Measurements from ENCODE around the gene CPT1C. TPM values are rescaled to one million over a fixed set of nuclear protein-coding genes. Genes with fewer than 3 reads are reported as not detected.

The CPT1C gene
- total and polyA plus RNA-seq, 2 of the 8 experiments (the other 6 are each of a cell fraction or from before 2014, with no cell fraction given), result 79.6 to 91.8 TPM

DNA sequence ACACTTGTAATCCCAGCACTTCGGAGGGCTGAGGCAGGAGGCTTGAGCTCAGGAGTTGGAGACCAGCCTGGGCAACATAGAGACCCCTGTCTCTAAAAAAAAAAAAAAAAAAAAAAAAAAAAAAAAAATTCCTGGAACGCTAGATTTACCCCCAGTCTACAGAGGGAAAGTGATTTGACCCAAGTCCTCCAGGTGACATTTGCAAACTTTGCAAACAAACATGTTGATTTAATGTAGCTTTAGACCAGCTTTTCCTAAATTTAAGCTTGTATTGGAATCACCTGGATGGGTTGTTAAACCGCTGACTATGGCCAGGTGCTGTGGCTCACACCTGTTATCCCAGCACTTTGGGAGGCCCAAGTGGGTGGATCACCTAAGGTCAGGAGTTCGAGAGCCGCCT, 8.4 kb downstream of the CPT1C start:
- no peak overlapping the region for H3K56ac ChIP-seq (replicated peaks; ENCODE audit: insufficient read length, low read depth, low read length)
- H3K9me3 ChIP-seq (ENCODE audit: insufficient read depth in 2 of 2, low read depth in 1 of 2, low read length in 1 of 2), result no peaks in the 10 kb centered on the region
- no peak overlapping the region for H2BK5ac ChIP-seq (ENCODE audit: low read depth, low read length)
- no peak for TF ChIP-seq SP2 (IDR thresholded peaks at IDR 0.05; ENCODE audit: low read length)
- TF ChIP-seq CTBP2 (IDR thresholded peaks at IDR 0.05; ENCODE audit: borderline replicate concordance, insufficient read depth, insufficient read length, low read length), result no peak
- no peak for TF ChIP-seq SRF (IDR thresholded peaks at IDR 0.05; ENCODE audit: low read depth, low read length)
- no peak for TF ChIP-seq CHD1 (IDR thresholded peaks at IDR 0.05; ENCODE audit: low read depth, low read length)
- no peak overlapping the region for H3K18ac ChIP-seq (ENCODE audit: extremely low read depth, low read length)
- H3K23me2 ChIP-seq (ENCODE audit: low read depth, low read length), result no peaks in the 10 kb centered on the region
- WGBS, 2 experiments (ENCODE audit: extremely low coverage in 1 of 2, insufficient coverage in 1 of 2, insufficient read length in 1 of 2, insufficient replicate concordance in 2 of 2, low coverage in 1 of 2, low lambda C conversion rate in 2 of 2, missing lambda C conversion rate in 1 of 2), result 88% methylated on average over 5 of the region's 5 CpGs; no CpG with 5 or more reads in 1 of the 2 experiments
- H3K23ac ChIP-seq (ENCODE audit: insufficient read length), result no peak overlapping the region
- no peak overlapping the region for H3K4me2 ChIP-seq (ENCODE audit: insufficient read depth in 1 of 2, low read depth in 2 of 2, low read length in 2 of 2)
- no peak overlapping the region for H3K9ac ChIP-seq (replicated peaks in 1 of 4; ENCODE audit: extremely low read depth in 1 of 4, low read depth in 3 of 4, low read length in 3 of 4)
- no peak overlapping the region for H2AK5ac ChIP-seq (ENCODE audit: low read depth, low read length)
- H4K20me1 ChIP-seq (replicated peaks in 1 of 2; ENCODE audit: control insufficient read depth in 1 of 2, insufficient read depth in 2 of 2, low read length in 2 of 2), result peaks cover 0 to 1% of the 10 kb centered on the region in 2 experiments
- H3K79me2 ChIP-seq (ENCODE audit: control insufficient read depth in 1 of 2, insufficient read depth in 2 of 2, low read length in 2 of 2), result no peaks in the 10 kb centered on the region
- ChIA-PET POLR2A (ENCODE audit: partially characterized antibody) (interaction anchor here (0.9 to 3.9 kb wide), 8 partner anchors 8 to 106 kb away, joined by 3 to 14 read pairs (median 4); partner anchors contain the start of genes ADM5 and CPT1C), CTCF (ENCODE audit: partially characterized antibody) (interaction anchor here (1.2 to 1.9 kb wide), 2 partner anchors 9 to 11 kb away, joined by 3 to 4 read pairs; no protein-coding TSS in a partner anchor)
- peaks cover 6 to 18% (median 13%) of the 10 kb centered on the region in 4 experiments for H3K36me3 ChIP-seq (ENCODE audit: control insufficient read depth in 2 of 4, insufficient read depth in 4 of 4, low read length in 3 of 4)
- H2BK12ac ChIP-seq (ENCODE audit: low read depth, low read length), result no peak overlapping the region
- H4K8ac ChIP-seq (ENCODE audit: extremely low read depth, insufficient read depth, low read length), result no peak overlapping the region
- H3K4me1 ChIP-seq (replicated peaks in 1 of 4; ENCODE audit: control insufficient read depth in 3 of 4, insufficient read depth in 4 of 4, low read length in 3 of 4), result no peaks in the 10 kb centered on the region
- H2BK15ac ChIP-seq (ENCODE audit: low read length), result no peak overlapping the region
- H4K5ac ChIP-seq (ENCODE audit: insufficient read length, low read depth, low read length), result no peak overlapping the region
- no peak overlapping the region for H3K14ac ChIP-seq (ENCODE audit: insufficient read length)
- no peak overlapping the region for H2AFZ ChIP-seq (ENCODE audit: low read length)
- no peak overlapping the region for H2BK20ac ChIP-seq (ENCODE audit: low read length)
- no peak overlapping the region for H3K27ac ChIP-seq (ENCODE audit: low read depth, low read length)
- no peak overlapping the region for H2BK120ac ChIP-seq (replicated peaks; ENCODE audit: low read depth, low read length)
- no peak overlapping the region for H3K4ac ChIP-seq (replicated peaks; ENCODE audit: insufficient read length, low read depth, low read length)
- no peak overlapping the region for H3K4me3 ChIP-seq (ENCODE audit: extremely low read depth in 1 of 4, insufficient read depth in 2 of 4, low read depth in 3 of 4, low read length in 4 of 4)
- H4K91ac ChIP-seq (replicated peaks; ENCODE audit: insufficient read length, low read length), result no peak overlapping the region
- FAIRE-seq (no peak), DNase-seq (ENCODE audit: low read depth in 1 of 2, low spot score in 2 of 2) (no peak)
- no peaks in the 10 kb centered on the region for H3K27me3 ChIP-seq (replicated peaks in 1 of 4; ENCODE audit: control insufficient read depth in 3 of 4, extremely low read depth in 1 of 4, insufficient read depth in 3 of 4, low read length in 3 of 4)
- no peaks in the 10 kb centered on the region for H3K79me1 ChIP-seq (ENCODE audit: low read depth, low read length)

All from H1 (cell line).